GM20431 (cell line): ENCODE results near the gene STAT5B.
"Not testable (repeated sequence)": the region's sequence is repeated elsewhere in the genome, so short reads cannot be mapped to it uniquely, and the experiment has no call there.

ENCODE experiments used
- in situ Hi-C: fragments of 300-500 bp; cut with MseI, MboI; formaldehyde crosslinking; loops from one replicate; pipeline ENCODE4 v1.15.0; 2020; ENCODE audit warnings: low sequenced_read_pairs; ENCODE audit not compliant: unreplicated experiment

Gene STAT5B

GRCh38 chr17:42241871-42242270, 34.3 kb downstream of the STAT5B start:
- in situ Hi-C loops: no loop called here

GRCh38 chr17:42240863-42241262, 35.3 kb downstream of the STAT5B start:
- in situ Hi-C loops: not testable (repeated sequence)

GRCh38 chr17:42240201-42240600, 36.0 kb downstream of the STAT5B start:
- in situ Hi-C loops: no loop called here

GRCh38 chr17:42239576-42239975, 36.6 kb downstream of the STAT5B start:
- in situ Hi-C loops: not testable (repeated sequence)

GRCh38 chr17:42236760-42237159, 39.4 kb downstream of the STAT5B start:
- in situ Hi-C loops: no loop called here

- in situ Hi-C loops: no loop called here
Measured at GRCh38 chr17:42233994-42234393, 42.2 kb downstream of the STAT5B start.

- in situ Hi-C loops: no loop called here
Measured at GRCh38 chr17:42233156-42233555, 43.0 kb downstream of the STAT5B start.

- in situ Hi-C loops: no loop called here
Measured at GRCh38 chr17:42230225-42230624, 46.0 kb downstream of the STAT5B start.

GRCh38 chr17:42227849-42228700, 48.1 kb downstream of the STAT5B start:
- in situ Hi-C loops: no loop called here

GRCh38 chr17:42225646-42226045, 50.5 kb downstream of the STAT5B start:
- in situ Hi-C loops: no loop called here

- in situ Hi-C loops: loop anchor here (25.0 kb wide), 1 partner anchor 188 kb away; the partner anchor contains the start of gene CAVIN1
Measured at GRCh38 chr17:42224651-42225050, 51.5 kb downstream of the STAT5B start.

GRCh38 chr17:42221886-42222745, 54.1 kb downstream of the STAT5B start:
- in situ Hi-C loops: loop anchor here (25.0 kb wide), 1 partner anchor 190 kb away; the partner anchor contains the start of gene CAVIN1

- in situ Hi-C loops: loop anchor here (25.0 kb wide), 1 partner anchor 193 kb away; the partner anchor contains the start of gene CAVIN1
Measured at GRCh38 chr17:42219280-42219679, 56.9 kb downstream of the STAT5B start.

GRCh38 chr17:42214156-42214555, 62.0 kb downstream of the STAT5B start:
- in situ Hi-C loops: loop anchor here (25.0 kb wide), 1 partner anchor 198 kb away; the partner anchor contains the start of gene CAVIN1

GRCh38 chr17:42212382-42212781, 63.8 kb downstream of the STAT5B start:
- in situ Hi-C loops: loop anchor here (25.0 kb wide), 1 partner anchor 200 kb away; the partner anchor contains the start of gene CAVIN1

GRCh38 chr17:42211921-42212341, 64.3 kb downstream of the STAT5B start:
- in situ Hi-C loops: loop anchor here (25.0 kb wide), 1 partner anchor 200 kb away; the partner anchor contains the start of gene CAVIN1

GRCh38 chr17:42210046-42210445, 66.1 kb downstream of the STAT5B start:
- in situ Hi-C loops: loop anchor here (25.0 kb wide), 1 partner anchor 202 kb away; the partner anchor contains the start of gene CAVIN1

GRCh38 chr17:42206153-42206612, 70.0 kb downstream of the STAT5B start:
- in situ Hi-C loops: loop anchor here (25.0 kb wide), 1 partner anchor 206 kb away; the partner anchor contains the start of gene CAVIN1

GRCh38 chr17:42203354-42203753, 72.8 kb downstream of the STAT5B start:
- in situ Hi-C loops: loop anchor here (25.0 kb wide), 1 partner anchor 209 kb away; the partner anchor contains the start of gene CAVIN1

- in situ Hi-C loops: loop anchor here (25.0 kb wide), 1 partner anchor 210 kb away; the partner anchor contains the start of gene CAVIN1
Measured at GRCh38 chr17:42202696-42203095, 73.5 kb downstream of the STAT5B start.
